GM12878 (cell line): ENCODE data around the gene CEP78.

Experiments
- CEBPZ ChIP-seq: fragments of 150-350 bp; IDR thresholded peaks from 2 replicates; pipeline ENCODE4 v1.6.1; 2016; ENCODE audit warnings: low read depth, low read length
- EP300 ChIP-seq, 2 experiments: fragments of 150-350 bp in 1 of 2; IDR thresholded peaks; 2 replicates each; pipeline ENCODE4 v1.6.1; 2011 to 2012; ENCODE audit warnings: low read depth in 2 of 2, low read length in 2 of 2, borderline replicate concordance in 1 of 2, improper control_type of control experiment in 1 of 2, inconsistent platforms in 1 of 2; ENCODE audit not compliant: control insufficient read depth in 1 of 2
- FOXK2 ChIP-seq: fragments of 450-650 bp; IDR thresholded peaks from 2 replicates; pipeline ENCODE4 v1.6.1; 2017; ENCODE audit warnings: mild to moderate bottlenecking, moderate library complexity
- FOXM1 ChIP-seq: IDR thresholded peaks from 2 replicates; pipeline ENCODE4 v1.6.1; 2012; ENCODE audit warnings: low read depth, mild to moderate bottlenecking, inconsistent platforms, low read length, moderate library complexity
- GATAD2B ChIP-seq: fragments of 450-650 bp; conservative IDR thresholded peaks from 2 replicates; pipeline ENCODE4 v1.6.1; 2017; ENCODE audit warnings: low read depth, mild to moderate bottlenecking, moderate library complexity
- KDM1A ChIP-seq: fragments of 200-600 bp; sonication (generic); IDR thresholded peaks from 2 replicates; pipeline ENCODE4 v1.6.1; 2016; ENCODE audit warnings: borderline replicate concordance
- NR2C2 ChIP-seq: IDR thresholded peaks from 2 replicates; pipeline ENCODE4 v1.6.1; 2011; ENCODE audit warnings: borderline replicate concordance, low read depth; ENCODE audit not compliant: control insufficient read depth, insufficient read length
- POLR2A ChIP-seq: IDR thresholded peaks from 2 replicates; pipeline ENCODE4 v1.6.1; 2011; ENCODE audit warnings: low read depth, mild to moderate bottlenecking, low read length
- RBBP5 ChIP-seq: fragments of 200-600 bp; sonication (generic); conservative IDR thresholded peaks from 2 replicates; pipeline ENCODE4 v1.6.1; 2016
- RELA ChIP-seq: fragments of 450-650 bp; IDR thresholded peaks from 2 replicates; pipeline ENCODE4 v1.8.0; 2014; ENCODE audit warnings: borderline replicate concordance; ENCODE audit not compliant: partially characterized antibody
- RFX5 ChIP-seq: IDR thresholded peaks from 2 replicates; pipeline ENCODE4 v1.6.1; 2011; ENCODE audit warnings: low read depth, low read length, improper control_type of control experiment
- SRF ChIP-seq, 2 experiments: IDR thresholded peaks; 2 replicates each; pipeline ENCODE4 v1.6.1; 2011; ENCODE audit warnings: low read depth in 2 of 2, low read length in 2 of 2, mild to moderate bottlenecking in 1 of 2, moderate library complexity in 1 of 2
- YY1 ChIP-seq: IDR thresholded peaks from 2 replicates; pipeline ENCODE4 v1.6.1; 2011; ENCODE audit warnings: low read depth, mild to moderate bottlenecking, low read length
- TF ChIP-seq, protein P1 (sequence below), 3 experiments: IDR thresholded peaks in 2 of 3; conservative IDR thresholded peaks in 1 of 3; 2 replicates each; pipeline ENCODE4 v1.5.1; 2011; ENCODE audit warnings: low read depth in 3 of 3, low read length in 3 of 3, mild to moderate bottlenecking in 3 of 3, control low read depth in 2 of 3, moderate library complexity in 2 of 3, inconsistent platforms in 1 of 3, mixed read lengths in 1 of 3; ENCODE audit not compliant: control insufficient read depth in 2 of 3, insufficient read depth in 1 of 3; ENCODE audit errors: extremely low read depth in 1 of 3

GRCh38 chr9:78188594-78188993 lies 47.3 kb upstream of the CEP78 start:
- TF ChIP-seq, protein P1, sequence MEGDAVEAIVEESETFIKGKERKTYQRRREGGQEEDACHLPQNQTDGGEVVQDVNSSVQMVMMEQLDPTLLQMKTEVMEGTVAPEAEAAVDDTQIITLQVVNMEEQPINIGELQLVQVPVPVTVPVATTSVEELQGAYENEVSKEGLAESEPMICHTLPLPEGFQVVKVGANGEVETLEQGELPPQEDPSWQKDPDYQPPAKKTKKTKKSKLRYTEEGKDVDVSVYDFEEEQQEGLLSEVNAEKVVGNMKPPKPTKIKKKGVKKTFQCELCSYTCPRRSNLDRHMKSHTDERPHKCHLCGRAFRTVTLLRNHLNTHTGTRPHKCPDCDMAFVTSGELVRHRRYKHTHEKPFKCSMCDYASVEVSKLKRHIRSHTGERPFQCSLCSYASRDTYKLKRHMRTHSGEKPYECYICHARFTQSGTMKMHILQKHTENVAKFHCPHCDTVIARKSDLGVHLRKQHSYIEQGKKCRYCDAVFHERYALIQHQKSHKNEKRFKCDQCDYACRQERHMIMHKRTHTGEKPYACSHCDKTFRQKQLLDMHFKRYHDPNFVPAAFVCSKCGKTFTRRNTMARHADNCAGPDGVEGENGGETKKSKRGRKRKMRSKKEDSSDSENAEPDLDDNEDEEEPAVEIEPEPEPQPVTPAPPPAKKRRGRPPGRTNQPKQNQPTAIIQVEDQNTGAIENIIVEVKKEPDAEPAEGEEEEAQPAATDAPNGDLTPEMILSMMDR (IDR thresholded peaks at IDR 0.05 in 2 of 3, conservative IDR thresholded peaks at IDR 0.05 in 1 of 3; ENCODE audit: control insufficient read depth in 2 of 3, extremely low read depth in 1 of 3, insufficient read depth in 1 of 3, low read depth in 3 of 3, low read length in 3 of 3): no peak
- TF ChIP-seq NR2C2 (no peak), CEBPZ (no peak), POLR2A (no peak), EP300 (IDR thresholded peaks at IDR 0.05; ENCODE audit: borderline replicate concordance in 1 of 2, control insufficient read depth in 1 of 2, low read depth in 2 of 2, low read length in 2 of 2) (no peak), KDM1A (no peak), RBBP5 (no peak), RELA (no peak), RFX5 (no peak), YY1 (no peak), SRF (IDR thresholded peaks at IDR 0.05; ENCODE audit: low read depth in 2 of 2, low read length in 2 of 2) (no peak), GATAD2B (no peak), FOXK2 (no peak), FOXM1 (no peak)
